SK-N-SH (cell line): Measurements from ENCODE around the gene THY1. TPM values are rescaled to one million over a fixed set of nuclear protein-coding genes. Genes with fewer than 3 reads are reported as not detected.

Source experiments
- CTCF ChIA-PET: fragments of 300-600, 350-600 bp; formaldehyde crosslinking; extraction: SDS; loops from one replicate; lab custom pipeline; 2021; lab: Yijun Ruan, JAX
- POLR2A ChIA-PET: fragments of 350-600 bp; sonication (Branson Sonifier 250); formaldehyde crosslinking; extraction: SDS; loops from one replicate; lab custom pipeline; 2020; ENCODE audit warnings: antibody characterized with exemption, inconsistent platforms; lab: Yijun Ruan, JAX
- DNase-seq: peaks from one replicate; pipeline ENCODE4 v3.0.0; 2012
- H2AFZ ChIP-seq: fragments of 200-600 bp; sonication (generic); 2 replicates; pipeline ENCODE4 v1.8.1; 2016; ENCODE audit warnings: antibody characterized with exemption, mild to moderate bottlenecking, low read depth
- H3F3A ChIP-seq: fragments of 200-600 bp; sonication (generic); replicated peaks from 2 replicates; pipeline ENCODE3; 2016; ENCODE audit warnings: antibody characterized with exemption, mild to moderate bottlenecking; ENCODE audit not compliant: insufficient read depth
- H3K27ac ChIP-seq, 2 experiments: fragments of 200-500 bp in 1 of 2; fragments of 200-600 bp in 1 of 2; sonication (Bioruptor generic) in 1 of 2; sonication (generic), shearing (Covaris generic) in 1 of 2; 2 replicates each; pipeline versions ENCODE4 v1.5.1 to v1.6.1; 2014 to 2016; ENCODE audit warnings: low read depth in 2 of 2, inconsistent platforms in 1 of 2, low read length in 1 of 2, mild to moderate bottlenecking in 1 of 2, mixed read lengths in 1 of 2
- H3K27me3 ChIP-seq: fragments of 200-600 bp; sonication (generic), shearing (Covaris generic); 2 replicates; pipeline ENCODE4 v1.6.1; 2016; ENCODE audit warnings: mixed run types; ENCODE audit not compliant: insufficient read depth
- H3K36me3 ChIP-seq, 2 experiments: fragments of 200-500 bp in 1 of 2; fragments of 200-600 bp in 1 of 2; sonication (Bioruptor generic) in 1 of 2; sonication (generic) in 1 of 2; replicated peaks in 1 of 2; 2 replicates each; pipeline versions ENCODE3 to v1.5.1; 2014 to 2016; ENCODE audit warnings: low read length in 1 of 2, mild to moderate bottlenecking in 1 of 2; ENCODE audit not compliant: insufficient read depth in 2 of 2, control insufficient read depth in 1 of 2
- H3K4me1 ChIP-seq, 2 experiments: fragments of 200-500 bp in 1 of 2; fragments of 200-600 bp in 1 of 2; sonication (Bioruptor generic) in 1 of 2; sonication (generic), shearing (Covaris generic) in 1 of 2; 2 replicates each; pipeline versions ENCODE4 v1.5.1 to v1.6.1; 2014 to 2016; ENCODE audit warnings: low read depth in 1 of 2, low read length in 1 of 2, mixed run types in 1 of 2; ENCODE audit not compliant: insufficient read depth in 2 of 2, control insufficient read depth in 1 of 2
- H3K4me2 ChIP-seq: fragments of 200-600 bp; sonication (generic), shearing (Covaris generic); 2 replicates; pipeline ENCODE4 v1.6.1; 2017; ENCODE audit warnings: mixed run types
- H3K4me3 ChIP-seq, 2 experiments: fragments of 200-500 bp in 1 of 2; fragments of 200-600 bp in 1 of 2; sonication (Bioruptor generic) in 1 of 2; sonication (generic), shearing (Covaris generic) in 1 of 2; 2 replicates each; pipeline versions ENCODE4 v1.5.1 to v1.8.1; 2014 to 2016; ENCODE audit warnings: low read depth in 2 of 2, inconsistent platforms in 1 of 2, low read length in 1 of 2, mild to moderate bottlenecking in 1 of 2, mixed read lengths in 1 of 2, moderate library complexity in 1 of 2
- H3K79me2 ChIP-seq: fragments of 200-600 bp; sonication (generic); 2 replicates; pipeline ENCODE4 v1.8.1; 2017; ENCODE audit warnings: mild to moderate bottlenecking; ENCODE audit not compliant: insufficient read depth
- H3K9ac ChIP-seq: fragments of 200-600 bp; sonication (generic); 2 replicates; pipeline ENCODE4 v1.6.1; 2017; ENCODE audit warnings: mixed run types
- H3K9me2 ChIP-seq: fragments of 200-600 bp; sonication (generic); 2 replicates; pipeline ENCODE4 v1.6.1; 2017; ENCODE audit warnings: mixed run types
- H3K9me3 ChIP-seq: fragments of 200-600 bp; sonication (generic); 2 replicates; pipeline ENCODE4 v1.6.1; 2017; ENCODE audit warnings: mixed run types, mild to moderate bottlenecking, moderate library complexity
- H4K20me1 ChIP-seq: fragments of 200-600 bp; sonication (generic); 2 replicates; pipeline ENCODE4 v1.6.1; 2017; ENCODE audit warnings: mild to moderate bottlenecking, mixed run types; ENCODE audit not compliant: insufficient read depth
- ELF1 ChIP-seq: IDR thresholded peaks from 2 replicates; pipeline ENCODE4 v1.4.0; 2012
- EP300 ChIP-seq, 2 experiments: IDR thresholded peaks; 2 replicates each; pipeline versions ENCODE4 v1.4.0 to v1.6.1; 2012; ENCODE audit warnings: borderline replicate concordance in 1 of 2, low read depth in 1 of 2, low read length in 1 of 2
- EZH2phosphoT487 ChIP-seq: fragments of 200-600 bp; sonication (generic); IDR thresholded peaks from 2 replicates; pipeline ENCODE4 v1.6.1; 2017; ENCODE audit warnings: low read depth, mixed run types, mild to moderate bottlenecking, antibody characterized with exemption, moderate library complexity, borderline replicate concordance
- FOXM1 ChIP-seq: IDR thresholded peaks from 2 replicates; pipeline ENCODE4 v1.4.0; 2012; ENCODE audit warnings: low read depth, mild to moderate bottlenecking
- GABPA ChIP-seq: IDR thresholded peaks from 2 replicates; pipeline ENCODE4 v1.4.0; 2012; ENCODE audit warnings: low read depth, mild to moderate bottlenecking
- MEF2A ChIP-seq: IDR thresholded peaks from 2 replicates; pipeline ENCODE4 v1.4.0; 2012; ENCODE audit warnings: low read depth, borderline replicate concordance
- RAD21 ChIP-seq: IDR thresholded peaks from 2 replicates; pipeline ENCODE4 v1.6.1; 2012; ENCODE audit warnings: mild to moderate bottlenecking, low read length
- RCOR1 ChIP-seq: fragments of 150-350 bp; IDR thresholded peaks from 2 replicates; pipeline ENCODE4 v1.6.1; 2017; ENCODE audit warnings: antibody characterized with exemption, low read length
- SMC3 ChIP-seq: IDR thresholded peaks from 2 replicates; pipeline ENCODE4 v1.6.1; 2012; ENCODE audit warnings: low read depth, low read length, improper control_type of control experiment
- TAF1 ChIP-seq: IDR thresholded peaks from 2 replicates; pipeline ENCODE4 v1.6.1; 2012; ENCODE audit warnings: low read depth, mild to moderate bottlenecking, low read length, moderate library complexity, borderline replicate concordance
- TCF12 ChIP-seq: IDR thresholded peaks from 2 replicates; pipeline ENCODE4 v1.4.0; 2012
- TEAD4 ChIP-seq: IDR thresholded peaks from 2 replicates; pipeline ENCODE4 v1.4.0; 2012; ENCODE audit warnings: mild to moderate bottlenecking, borderline replicate concordance; ENCODE audit not compliant: insufficient read depth
- USF1 ChIP-seq: IDR thresholded peaks from 2 replicates; pipeline ENCODE4 v1.4.0; 2012; ENCODE audit warnings: low read depth, borderline replicate concordance
- ZBTB33 ChIP-seq: IDR thresholded peaks from 2 replicates; pipeline ENCODE4 v1.4.0; 2012; ENCODE audit warnings: low read depth, borderline replicate concordance
- WGBS: methylation state at CpG from one replicate; pipeline ENCODE4 v1.1.6; 2017; ENCODE audit warnings: low lambda C conversion rate; 5-methylcytosine and 5-hydroxymethylcytosine counted together
- polyA plus RNA-seq, 3 experiments: library from polyadenylated mRNA; depleted of rRNA; stranded (reverse); fragments of >200 nt; gene quantifications; 2 replicates each; pipeline ENCODE4 v1.2.3, GENCODE V29; 2012
- TF ChIP-seq, protein P1 (sequence below): fragments of 150-350 bp; IDR thresholded peaks from 2 replicates; pipeline ENCODE4 v1.6.1; 2016; ENCODE audit warnings: mild to moderate bottlenecking, low read depth, low read length
- TF ChIP-seq, protein P2 (sequence below): fragments of 200-600 bp; sonication (generic); IDR thresholded peaks from 2 replicates; pipeline ENCODE4 v1.6.1; 2017; ENCODE audit warnings: antibody characterized with exemption, mild to moderate bottlenecking, moderate library complexity

The THY1 gene
- polyA plus RNA-seq, 1 of the 3 experiments (the other 2 are of a cell fraction) = 1,091 TPM

DNA sequence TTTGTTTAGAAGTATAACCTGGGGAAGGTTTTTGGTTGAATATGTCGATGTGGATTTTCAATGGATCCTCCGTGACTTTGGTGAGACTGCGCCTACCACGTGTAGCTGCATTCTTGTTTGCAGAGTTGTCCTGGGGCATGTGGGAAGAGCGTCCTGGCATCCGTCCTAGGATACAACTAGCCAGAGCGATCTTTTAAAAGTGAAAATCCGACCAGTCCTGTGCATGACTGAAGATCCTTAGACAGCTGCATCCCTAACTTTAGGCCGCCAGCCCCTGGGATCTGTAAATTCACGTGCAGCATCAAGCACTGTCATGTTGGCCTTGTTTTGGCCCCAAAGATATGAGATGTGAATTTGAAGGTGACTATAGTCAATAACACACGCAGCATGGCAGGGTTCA lies 22.4 kb upstream of the THY1 start:
- H2AFZ ChIP-seq = no peak overlapping the region
- CTCF ChIA-PET = interaction anchor here (1.0 to 1.1 kb wide), 2 partner anchors 29 to 784 kb away, joined by 3 to 5 read pairs; no protein-coding TSS in a partner anchor

More for the DNA sequence above, 22.4 kb upstream of the THY1 start:
- WGBS = 88% methylated on average over 11 of the region's 11 CpGs
- DNase-seq = no peak
- no peaks in the 10 kb centered on the region for H3K9me3 ChIP-seq
- no peak overlapping the region for H3K4me2 ChIP-seq
- no peaks in the 10 kb centered on the region for H3K27me3 ChIP-seq
- no peak overlapping the region for H3K9ac ChIP-seq
- no peaks in the 10 kb centered on the region for H3K9me2 ChIP-seq
- H3K79me2 ChIP-seq = no peaks in the 10 kb centered on the region
- no peaks in the 10 kb centered on the region for H3K4me1 ChIP-seq
- H3F3A ChIP-seq = no peaks in the 10 kb centered on the region
- POLR2A ChIA-PET = no interaction called here
- TF ChIP-seq FOXM1 (no peak), TAF1 (no peak), ZBTB33 (no peak), SMC3 (no peak), RCOR1 (no peak), ELF1 (no peak), TCF12 (no peak), MEF2A (no peak), TEAD4 (no peak), EP300 (IDR thresholded peaks at IDR 0.05; ENCODE audit: borderline replicate concordance in 1 of 2, low read depth in 1 of 2, low read length in 1 of 2) (no peak), EZH2phosphoT487 (no peak), RAD21 (no peak), GABPA (no peak), USF1 (no peak)
- TF ChIP-seq, protein P1, sequence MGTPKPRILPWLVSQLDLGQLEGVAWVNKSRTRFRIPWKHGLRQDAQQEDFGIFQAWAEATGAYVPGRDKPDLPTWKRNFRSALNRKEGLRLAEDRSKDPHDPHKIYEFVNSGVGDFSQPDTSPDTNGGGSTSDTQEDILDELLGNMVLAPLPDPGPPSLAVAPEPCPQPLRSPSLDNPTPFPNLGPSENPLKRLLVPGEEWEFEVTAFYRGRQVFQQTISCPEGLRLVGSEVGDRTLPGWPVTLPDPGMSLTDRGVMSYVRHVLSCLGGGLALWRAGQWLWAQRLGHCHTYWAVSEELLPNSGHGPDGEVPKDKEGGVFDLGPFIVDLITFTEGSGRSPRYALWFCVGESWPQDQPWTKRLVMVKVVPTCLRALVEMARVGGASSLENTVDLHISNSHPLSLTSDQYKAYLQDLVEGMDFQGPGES = no peak
- TF ChIP-seq, protein P2, sequence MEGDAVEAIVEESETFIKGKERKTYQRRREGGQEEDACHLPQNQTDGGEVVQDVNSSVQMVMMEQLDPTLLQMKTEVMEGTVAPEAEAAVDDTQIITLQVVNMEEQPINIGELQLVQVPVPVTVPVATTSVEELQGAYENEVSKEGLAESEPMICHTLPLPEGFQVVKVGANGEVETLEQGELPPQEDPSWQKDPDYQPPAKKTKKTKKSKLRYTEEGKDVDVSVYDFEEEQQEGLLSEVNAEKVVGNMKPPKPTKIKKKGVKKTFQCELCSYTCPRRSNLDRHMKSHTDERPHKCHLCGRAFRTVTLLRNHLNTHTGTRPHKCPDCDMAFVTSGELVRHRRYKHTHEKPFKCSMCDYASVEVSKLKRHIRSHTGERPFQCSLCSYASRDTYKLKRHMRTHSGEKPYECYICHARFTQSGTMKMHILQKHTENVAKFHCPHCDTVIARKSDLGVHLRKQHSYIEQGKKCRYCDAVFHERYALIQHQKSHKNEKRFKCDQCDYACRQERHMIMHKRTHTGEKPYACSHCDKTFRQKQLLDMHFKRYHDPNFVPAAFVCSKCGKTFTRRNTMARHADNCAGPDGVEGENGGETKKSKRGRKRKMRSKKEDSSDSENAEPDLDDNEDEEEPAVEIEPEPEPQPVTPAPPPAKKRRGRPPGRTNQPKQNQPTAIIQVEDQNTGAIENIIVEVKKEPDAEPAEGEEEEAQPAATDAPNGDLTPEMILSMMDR = no peak
- H3K36me3 ChIP-seq = no peaks in the 10 kb centered on the region
- H4K20me1 ChIP-seq = no peaks in the 10 kb centered on the region
- no peak overlapping the region for H3K27ac ChIP-seq
- H3K4me3 ChIP-seq = no peak overlapping the region
